HL-60 (cell line): ENCODE measurements around the gene CAPG.

Experiments used
- CTCF ChIP-seq: IDR thresholded peaks from one replicate; pipeline ENCODE4 v1.5.1; 2011; ENCODE audit warnings: low read length, control low read depth, inconsistent platforms; ENCODE audit not compliant: insufficient read depth
- POLR2AphosphoS5 ChIP-seq: IDR thresholded peaks from 2 replicates; pipeline ENCODE4 v1.6.1; 2012; ENCODE audit warnings: low read depth

DNA sequence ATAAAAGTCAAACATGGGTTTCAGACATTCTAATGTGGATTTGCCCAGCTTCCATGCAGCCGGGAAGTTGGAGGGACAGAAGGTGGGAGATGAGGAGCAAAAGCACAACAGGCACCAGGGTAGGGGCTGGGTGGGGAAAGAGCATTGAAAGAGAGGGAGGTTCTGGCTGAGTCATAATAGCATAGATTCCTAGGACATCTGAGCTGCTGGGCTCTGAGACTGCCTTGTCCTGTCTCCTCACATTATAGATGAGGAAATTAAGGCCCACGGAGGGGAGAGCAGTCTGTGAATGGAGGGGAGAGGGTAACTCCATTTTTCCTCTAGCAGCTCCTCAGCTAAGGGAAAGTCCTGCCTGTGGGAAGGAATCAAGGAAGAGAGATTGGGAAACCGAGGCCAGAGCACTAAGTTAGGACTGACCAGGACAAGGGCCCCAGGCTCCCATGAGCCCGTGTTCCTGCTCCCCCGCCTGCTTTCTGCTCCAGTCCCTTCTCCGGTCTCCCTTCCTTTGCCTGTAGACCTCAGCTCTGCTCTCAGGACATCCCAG, 34.5 kb upstream of the CAPG start:
- TF ChIP-seq CTCF = no peak
- TF ChIP-seq POLR2AphosphoS5 = no peak
